SK-N-SH treated with all-trans-retinoic acid at 6 μM for 48 hours (cell line): ENCODE results near the gene ROBO1.

Experiments
- ATAC-seq: fragments of 200-7000 bp; cut with Tn5 transposase; 3 replicates; pipeline ENCODE4 v1.9.1; 2020; ENCODE audit warnings: mild to moderate bottlenecking, moderate library complexity
- ARNTL ChIP-seq: fragments of 450-650 bp; formaldehyde crosslinking; IDR thresholded peaks from 2 replicates; pipeline ENCODE4 v1.5.0; 2020; ENCODE audit warnings: low read depth, mild to moderate bottlenecking, moderate library complexity, borderline replicate concordance
- BACH2 ChIP-seq: fragments of 250-450 bp; sonication (Bioruptor Pico); IDR thresholded peaks from 2 replicates; pipeline ENCODE4 v1.9.0; 2021; ENCODE audit warnings: mild to moderate bottlenecking, borderline replicate concordance
- CSDC2 ChIP-seq: fragments of 250-450 bp; sonication (Bioruptor Pico); IDR thresholded peaks from 2 replicates; pipeline ENCODE4 v1.5.0; 2020; ENCODE audit warnings: mild to moderate bottlenecking, moderate library complexity
- ESRRG ChIP-seq: fragments of 250-450 bp; sonication (Bioruptor Pico); IDR thresholded peaks from 2 replicates; pipeline ENCODE4 v1.6.1; 2021; ENCODE audit warnings: mild to moderate bottlenecking
- GLIS3 ChIP-seq: fragments of 250-450 bp; sonication (Bioruptor Pico); IDR thresholded peaks from 2 replicates; pipeline ENCODE4 v1.5.0; 2020; ENCODE audit warnings: mild to moderate bottlenecking, moderate library complexity
- OSR1 ChIP-seq: fragments of 250-450 bp; sonication (Bioruptor Pico); IDR thresholded peaks from 2 replicates; pipeline ENCODE4 v1.8.0; 2022; ENCODE audit warnings: moderate library complexity, mild to moderate bottlenecking, inconsistent platforms
- PPARA ChIP-seq: fragments of 250-450 bp; sonication (Bioruptor Pico); IDR thresholded peaks from 2 replicates; pipeline ENCODE4 v1.5.0; 2020; ENCODE audit warnings: mild to moderate bottlenecking, borderline replicate concordance
- RARB ChIP-seq: fragments of 250-450 bp; sonication (Bioruptor Pico); IDR thresholded peaks from 2 replicates; pipeline ENCODE4 v1.8.0; 2021; ENCODE audit warnings: mild to moderate bottlenecking, moderate library complexity
- SNAI2 ChIP-seq: fragments of 250-450 bp; sonication (Bioruptor Pico); IDR thresholded peaks from 2 replicates; pipeline ENCODE4 v1.5.0; 2020; ENCODE audit warnings: mild to moderate bottlenecking, moderate library complexity
- TCF4 ChIP-seq: fragments of 250-450 bp; sonication (Bioruptor Pico); IDR thresholded peaks from 2 replicates; pipeline ENCODE4 v1.8.0; 2021; ENCODE audit warnings: mild to moderate bottlenecking, moderate library complexity, borderline replicate concordance
- TOX ChIP-seq: fragments of 250-450 bp; sonication (Bioruptor Pico); IDR thresholded peaks from 2 replicates; pipeline ENCODE4 v1.8.0; 2021; ENCODE audit warnings: mild to moderate bottlenecking, moderate library complexity, borderline replicate concordance
- ZC3H10 ChIP-seq: fragments of 250-450 bp; sonication (Bioruptor Pico); IDR thresholded peaks from 2 replicates; pipeline ENCODE4 v1.5.1; 2021; ENCODE audit warnings: mild to moderate bottlenecking, moderate library complexity
- ZFP3 ChIP-seq: fragments of 250-450 bp; sonication (Bioruptor Pico); IDR thresholded peaks from 2 replicates; pipeline ENCODE4 v1.5.0; 2020; ENCODE audit warnings: mild to moderate bottlenecking, moderate library complexity
- ZFP30 ChIP-seq: fragments of 450-650 bp; formaldehyde crosslinking; IDR thresholded peaks from 2 replicates; pipeline ENCODE4 v1.5.0; 2022; ENCODE audit warnings: mild to moderate bottlenecking, moderate library complexity
- ZNF8 ChIP-seq: fragments of 450-650 bp; formaldehyde crosslinking; IDR thresholded peaks from 2 replicates; pipeline ENCODE4 v1.5.0; 2020; ENCODE audit warnings: mild to moderate bottlenecking, moderate library complexity
- TF ChIP-seq, protein P1 (sequence below): fragments of 250-450 bp; sonication (Bioruptor Pico); IDR thresholded peaks from 2 replicates; pipeline ENCODE4 v1.8.0; 2020; ENCODE audit warnings: mild to moderate bottlenecking, moderate library complexity, borderline replicate concordance
- TF ChIP-seq, protein P2 (sequence below): fragments of 250-450 bp; sonication (Bioruptor Pico); IDR thresholded peaks from 2 replicates; pipeline ENCODE4 v1.5.0; 2020; ENCODE audit warnings: mild to moderate bottlenecking, moderate library complexity
- TF ChIP-seq, protein P3 (sequence below): fragments of 250-450 bp; sonication (Bioruptor Pico); IDR thresholded peaks from 2 replicates; pipeline ENCODE4 v1.5.1; 2021; ENCODE audit warnings: mild to moderate bottlenecking, moderate library complexity
- TF ChIP-seq, protein P4 (sequence below): fragments of 250-450 bp; sonication (Bioruptor Pico); IDR thresholded peaks from 2 replicates; pipeline ENCODE4 v1.8.0; 2021; ENCODE audit warnings: low read depth, mild to moderate bottlenecking, moderate library complexity, borderline replicate concordance

Gene ROBO1

DNA sequence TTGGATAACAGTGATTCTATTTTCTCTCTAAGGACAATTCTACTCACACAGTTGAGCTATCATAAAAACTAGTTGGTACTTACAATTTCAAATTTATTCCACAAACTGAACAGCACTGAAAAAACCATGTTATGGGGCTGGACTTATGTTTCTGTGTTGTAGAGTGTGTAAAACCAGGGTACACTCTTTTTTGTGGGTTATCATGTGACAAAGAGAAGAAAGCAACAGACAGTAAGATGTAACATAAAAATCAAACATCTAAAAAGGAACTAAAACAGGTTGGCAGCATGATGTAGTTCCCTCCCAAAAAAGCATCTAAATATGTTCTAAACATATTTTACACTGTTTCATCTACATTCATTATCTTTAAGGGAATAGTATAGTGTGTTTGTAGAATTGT lies 757.9 kb downstream of the ROBO1 start:
- no peak for ATAC-seq
- no peak for TF ChIP-seq TOX (CRISPR knock-in tag)
- no peak for TF ChIP-seq TCF4 (CRISPR knock-in tag)
- no peak for TF ChIP-seq SNAI2
- TF ChIP-seq BACH2 (CRISPR knock-in tag) = no peak
- TF ChIP-seq OSR1 (CRISPR knock-in tag) = no peak
- TF ChIP-seq RARB (CRISPR knock-in tag) = no peak
- TF ChIP-seq CSDC2 (CRISPR knock-in tag) = no peak
- no peak for TF ChIP-seq ZFP30 (CRISPR knock-in tag)
- TF ChIP-seq, protein P1, sequence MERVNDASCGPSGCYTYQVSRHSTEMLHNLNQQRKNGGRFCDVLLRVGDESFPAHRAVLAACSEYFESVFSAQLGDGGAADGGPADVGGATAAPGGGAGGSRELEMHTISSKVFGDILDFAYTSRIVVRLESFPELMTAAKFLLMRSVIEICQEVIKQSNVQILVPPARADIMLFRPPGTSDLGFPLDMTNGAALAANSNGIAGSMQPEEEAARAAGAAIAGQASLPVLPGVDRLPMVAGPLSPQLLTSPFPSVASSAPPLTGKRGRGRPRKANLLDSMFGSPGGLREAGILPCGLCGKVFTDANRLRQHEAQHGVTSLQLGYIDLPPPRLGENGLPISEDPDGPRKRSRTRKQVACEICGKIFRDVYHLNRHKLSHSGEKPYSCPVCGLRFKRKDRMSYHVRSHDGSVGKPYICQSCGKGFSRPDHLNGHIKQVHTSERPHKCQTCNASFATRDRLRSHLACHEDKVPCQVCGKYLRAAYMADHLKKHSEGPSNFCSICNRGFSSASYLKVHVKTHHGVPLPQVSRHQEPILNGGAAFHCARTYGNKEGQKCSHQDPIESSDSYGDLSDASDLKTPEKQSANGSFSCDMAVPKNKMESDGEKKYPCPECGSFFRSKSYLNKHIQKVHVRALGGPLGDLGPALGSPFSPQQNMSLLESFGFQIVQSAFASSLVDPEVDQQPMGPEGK = no peak
- TF ChIP-seq, protein P2, sequence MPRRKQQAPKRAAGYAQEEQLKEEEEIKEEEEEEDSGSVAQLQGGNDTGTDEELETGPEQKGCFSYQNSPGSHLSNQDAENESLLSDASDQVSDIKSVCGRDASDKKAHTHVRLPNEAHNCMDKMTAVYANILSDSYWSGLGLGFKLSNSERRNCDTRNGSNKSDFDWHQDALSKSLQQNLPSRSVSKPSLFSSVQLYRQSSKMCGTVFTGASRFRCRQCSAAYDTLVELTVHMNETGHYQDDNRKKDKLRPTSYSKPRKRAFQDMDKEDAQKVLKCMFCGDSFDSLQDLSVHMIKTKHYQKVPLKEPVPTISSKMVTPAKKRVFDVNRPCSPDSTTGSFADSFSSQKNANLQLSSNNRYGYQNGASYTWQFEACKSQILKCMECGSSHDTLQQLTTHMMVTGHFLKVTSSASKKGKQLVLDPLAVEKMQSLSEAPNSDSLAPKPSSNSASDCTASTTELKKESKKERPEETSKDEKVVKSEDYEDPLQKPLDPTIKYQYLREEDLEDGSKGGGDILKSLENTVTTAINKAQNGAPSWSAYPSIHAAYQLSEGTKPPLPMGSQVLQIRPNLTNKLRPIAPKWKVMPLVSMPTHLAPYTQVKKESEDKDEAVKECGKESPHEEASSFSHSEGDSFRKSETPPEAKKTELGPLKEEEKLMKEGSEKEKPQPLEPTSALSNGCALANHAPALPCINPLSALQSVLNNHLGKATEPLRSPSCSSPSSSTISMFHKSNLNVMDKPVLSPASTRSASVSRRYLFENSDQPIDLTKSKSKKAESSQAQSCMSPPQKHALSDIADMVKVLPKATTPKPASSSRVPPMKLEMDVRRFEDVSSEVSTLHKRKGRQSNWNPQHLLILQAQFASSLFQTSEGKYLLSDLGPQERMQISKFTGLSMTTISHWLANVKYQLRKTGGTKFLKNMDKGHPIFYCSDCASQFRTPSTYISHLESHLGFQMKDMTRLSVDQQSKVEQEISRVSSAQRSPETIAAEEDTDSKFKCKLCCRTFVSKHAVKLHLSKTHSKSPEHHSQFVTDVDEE (CRISPR knock-in tag) = no peak
- TF ChIP-seq, protein P3, sequence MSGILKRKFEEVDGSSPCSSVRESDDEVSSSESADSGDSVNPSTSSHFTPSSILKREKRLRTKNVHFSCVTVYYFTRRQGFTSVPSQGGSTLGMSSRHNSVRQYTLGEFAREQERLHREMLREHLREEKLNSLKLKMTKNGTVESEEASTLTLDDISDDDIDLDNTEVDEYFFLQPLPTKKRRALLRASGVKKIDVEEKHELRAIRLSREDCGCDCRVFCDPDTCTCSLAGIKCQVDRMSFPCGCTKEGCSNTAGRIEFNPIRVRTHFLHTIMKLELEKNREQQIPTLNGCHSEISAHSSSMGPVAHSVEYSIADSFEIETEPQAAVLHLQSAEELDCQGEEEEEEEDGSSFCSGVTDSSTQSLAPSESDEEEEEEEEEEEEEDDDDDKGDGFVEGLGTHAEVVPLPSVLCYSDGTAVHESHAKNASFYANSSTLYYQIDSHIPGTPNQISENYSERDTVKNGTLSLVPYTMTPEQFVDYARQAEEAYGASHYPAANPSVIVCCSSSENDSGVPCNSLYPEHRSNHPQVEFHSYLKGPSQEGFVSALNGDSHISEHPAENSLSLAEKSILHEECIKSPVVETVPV = no peak
- no peak for TF ChIP-seq ZC3H10 (CRISPR knock-in tag)
- TF ChIP-seq, protein P4, sequence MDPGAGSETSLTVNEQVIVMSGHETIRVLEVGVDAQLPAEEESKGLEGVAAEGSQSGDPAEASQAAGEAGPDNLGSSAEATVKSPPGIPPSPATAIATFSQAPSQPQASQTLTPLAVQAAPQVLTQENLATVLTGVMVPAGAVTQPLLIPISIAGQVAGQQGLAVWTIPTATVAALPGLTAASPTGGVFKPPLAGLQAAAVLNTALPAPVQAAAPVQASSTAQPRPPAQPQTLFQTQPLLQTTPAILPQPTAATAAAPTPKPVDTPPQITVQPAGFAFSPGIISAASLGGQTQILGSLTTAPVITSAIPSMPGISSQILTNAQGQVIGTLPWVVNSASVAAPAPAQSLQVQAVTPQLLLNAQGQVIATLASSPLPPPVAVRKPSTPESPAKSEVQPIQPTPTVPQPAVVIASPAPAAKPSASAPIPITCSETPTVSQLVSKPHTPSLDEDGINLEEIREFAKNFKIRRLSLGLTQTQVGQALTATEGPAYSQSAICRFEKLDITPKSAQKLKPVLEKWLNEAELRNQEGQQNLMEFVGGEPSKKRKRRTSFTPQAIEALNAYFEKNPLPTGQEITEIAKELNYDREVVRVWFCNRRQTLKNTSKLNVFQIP = no peak

DNA sequence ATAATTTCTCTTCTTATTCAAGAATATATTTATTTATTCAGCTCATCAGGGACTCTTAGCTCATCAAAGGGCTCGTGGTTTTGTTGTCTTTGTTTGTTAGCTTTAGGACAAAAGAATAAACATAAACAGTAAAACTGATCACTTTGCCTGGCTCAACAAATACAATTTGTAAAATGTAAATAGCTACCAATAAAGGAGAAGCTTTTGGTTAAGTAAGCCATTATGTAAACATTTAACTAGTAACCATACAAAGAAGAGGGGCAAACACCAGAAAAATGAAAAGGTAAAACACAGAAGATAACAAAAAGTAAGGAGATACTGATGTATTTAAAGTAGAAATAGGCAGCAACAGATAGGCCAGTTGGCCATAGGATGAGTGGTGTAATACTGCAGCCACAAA lies 761.7 kb downstream of the ROBO1 start:
- ATAC-seq = no peak
- TF ChIP-seq ARNTL (no peak), ZFP3 (CRISPR knock-in tag) (no peak), OSR1 (CRISPR knock-in tag) (no peak), ZC3H10 (CRISPR knock-in tag) (no peak), ESRRG (CRISPR knock-in tag) (no peak), CSDC2 (CRISPR knock-in tag) (no peak), TOX (CRISPR knock-in tag) (no peak)
- TF ChIP-seq, protein P2 (CRISPR knock-in tag) = no peak

DNA sequence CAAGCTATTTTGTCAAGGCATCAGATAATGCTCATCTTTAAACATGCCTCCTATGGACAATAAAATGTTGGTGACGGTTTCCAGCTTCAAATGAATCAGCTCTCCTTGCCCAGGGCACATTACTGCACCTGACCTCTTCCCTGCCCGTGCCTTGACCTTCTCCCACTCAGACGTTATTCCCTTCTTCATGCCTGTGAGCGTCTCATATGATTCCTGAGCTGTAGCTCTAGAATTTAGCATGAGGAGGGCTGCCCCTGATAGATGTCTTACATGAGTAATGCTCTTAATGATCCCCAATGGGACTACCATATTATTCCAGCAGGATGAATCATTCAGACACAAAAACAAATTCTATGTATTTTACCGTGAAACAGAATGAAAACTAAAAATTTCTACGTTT lies 762.7 kb downstream of the ROBO1 start:
- TF ChIP-seq CSDC2 (CRISPR knock-in tag) = no peak
- TF ChIP-seq ZNF8 (CRISPR knock-in tag) = no peak
- ATAC-seq = no peak

DNA sequence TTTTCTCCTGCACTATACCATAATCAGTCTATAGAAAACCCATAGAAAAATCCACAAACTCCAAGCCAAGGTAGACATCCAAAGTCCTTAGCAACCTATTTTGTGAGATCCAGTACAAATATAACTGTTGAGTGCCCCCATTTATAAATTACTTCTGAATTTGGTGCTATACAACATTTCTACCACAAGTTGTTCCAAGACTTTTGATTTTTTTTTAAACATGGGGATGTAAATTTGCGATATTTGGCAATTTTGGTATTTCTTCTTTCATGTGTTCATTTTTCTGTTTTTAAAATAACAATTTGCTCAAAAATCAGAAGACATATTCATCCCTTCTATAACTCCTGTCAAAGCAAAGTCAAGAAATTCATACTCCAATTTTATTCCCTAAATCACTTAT lies 763.8 kb downstream of the ROBO1 start:
- no peak; the same call in 2 of the 3 replicates for ATAC-seq
- TF ChIP-seq ZNF8 (CRISPR knock-in tag) (no peak), ESRRG (CRISPR knock-in tag) (no peak), GLIS3 (CRISPR knock-in tag) (no peak), ZC3H10 (CRISPR knock-in tag) (no peak), PPARA (no peak), CSDC2 (CRISPR knock-in tag) (no peak)
